Endothelial cell of umbilical vein (primary cell): Measurements from ENCODE around the gene RANBP17. TPM values are rescaled to one million over a fixed set of nuclear protein-coding genes. Genes with fewer than 3 reads are reported as not detected.

Experiments used
- BruUV-seq: library from RNA; stranded (reverse); fragments of 400-500 nt; replicated peaks from 2 replicates; lab custom pipeline; 2021; lab: Mats Ljungman, UMichigan
- CTCF ChIA-PET: fragments of 300-600, 350-600 bp; sonication (Branson Sonifier 250); formaldehyde crosslinking; loops from one replicate; lab custom pipeline; 2021; ENCODE audit warnings: antibody characterized with exemption, inconsistent platforms; lab: Charles Lee
- POLR2A ChIA-PET: fragments of 300-600, 350-600 bp; sonication (Branson Sonifier 250); formaldehyde crosslinking; loops from one replicate; lab custom pipeline; 2021; ENCODE audit warnings: antibody characterized with exemption, inconsistent platforms; lab: Charles Lee
- DNase-seq: peaks from one replicate; pipeline ENCODE4 v3.0.0-alpha.2; 2011; ENCODE audit warnings: low read depth, low spot score
- FAIRE-seq: peaks from 2 replicates; lab custom pipeline; 2011; peaks lifted over from hg19 to GRCh38; lab: Jason Lieb, UNC
- H2AFZ ChIP-seq: 2 replicates; pipeline ENCODE4 v1.6.0; 2012; ENCODE audit warnings: low read depth, low read length, control low read depth, inconsistent platforms
- H3K27ac ChIP-seq: 2 replicates; pipeline ENCODE4 v1.5.1; 2011; ENCODE audit warnings: low read depth, mild to moderate bottlenecking, control low read depth, low read length, moderate library complexity; ENCODE audit not compliant: insufficient read depth
- H3K27me3 ChIP-seq, 2 experiments: 2 replicates each; pipeline versions ENCODE4 v1.6.0 to v1.6.1; 2011; ENCODE audit warnings: low read length in 2 of 2, mixed read lengths in 1 of 2; ENCODE audit not compliant: control insufficient read depth in 2 of 2, insufficient read depth in 2 of 2
- H3K36me3 ChIP-seq, 2 experiments: 2 replicates in 1 of 2; 3 replicates in 1 of 2; pipeline ENCODE4 v1.5.1; 2011; ENCODE audit warnings: low read length in 2 of 2, mild to moderate bottlenecking in 1 of 2, moderate library complexity in 1 of 2; ENCODE audit not compliant: control insufficient read depth in 2 of 2, insufficient read depth in 2 of 2; ENCODE audit errors: extremely low read depth in 1 of 2
- H3K4me1 ChIP-seq: 3 replicates; pipeline ENCODE4 v1.5.1; 2011; ENCODE audit warnings: mild to moderate bottlenecking, low read length; ENCODE audit not compliant: control insufficient read depth, insufficient read depth; ENCODE audit errors: extremely low read depth
- H3K4me2 ChIP-seq: 2 replicates; pipeline ENCODE4 v1.6.1; 2011; ENCODE audit warnings: low read length, control low read depth, mixed read lengths; ENCODE audit not compliant: insufficient read depth
- H3K4me3 ChIP-seq, 3 experiments: fragments of 200-600 bp in 1 of 3; sonication (generic), shearing (Covaris generic) in 1 of 3; replicated peaks in 1 of 3; 2 replicates each; pipeline ENCODE4 v1.5.1; 2011 to 2016; ENCODE audit warnings: control low read depth in 3 of 3, low read length in 3 of 3, mild to moderate bottlenecking in 2 of 3, inconsistent platforms in 1 of 3, low read depth in 1 of 3, moderate library complexity in 1 of 3; ENCODE audit not compliant: insufficient read depth in 1 of 3
- H3K79me2 ChIP-seq: 2 replicates; pipeline ENCODE4 v1.6.0; 2012; ENCODE audit warnings: low read length, inconsistent platforms; ENCODE audit not compliant: control insufficient read depth, insufficient read depth
- H3K9ac ChIP-seq: replicated peaks from 2 replicates; pipeline ENCODE3; 2011; ENCODE audit warnings: low read length, control low read depth; ENCODE audit not compliant: insufficient read depth; ENCODE audit errors: extremely low read depth
- H3K9me1 ChIP-seq: replicated peaks from 3 replicates; pipeline ENCODE4 v1.6.0; 2011; ENCODE audit warnings: mild to moderate bottlenecking, low read length; ENCODE audit not compliant: control insufficient read depth, insufficient read depth; ENCODE audit errors: extremely low read depth
- H3K9me3 ChIP-seq: replicated peaks from 2 replicates; pipeline ENCODE4 v1.5.1; 2012; ENCODE audit warnings: low read length, inconsistent platforms; ENCODE audit not compliant: control insufficient read depth, insufficient read depth
- H4K20me1 ChIP-seq: replicated peaks from 2 replicates; pipeline ENCODE3; 2011; ENCODE audit warnings: mild to moderate bottlenecking, low read length; ENCODE audit not compliant: control insufficient read depth, insufficient read depth; ENCODE audit errors: extremely low read depth
- EZH2 ChIP-seq: IDR thresholded peaks from 2 replicates; pipeline ENCODE4 v1.6.1; 2012; ENCODE audit warnings: borderline replicate concordance, low read depth, mild to moderate bottlenecking, moderate library complexity, low read length, inconsistent platforms; ENCODE audit not compliant: severe bottlenecking
- FOS ChIP-seq: IDR thresholded peaks from 2 replicates; pipeline ENCODE4 v1.6.1; 2011; ENCODE audit warnings: mild to moderate bottlenecking, low read length, moderate library complexity, borderline replicate concordance; ENCODE audit not compliant: insufficient read depth
- GATA2 ChIP-seq: IDR thresholded peaks from 2 replicates; pipeline ENCODE4 v1.7.0; 2011; ENCODE audit warnings: low read depth, mild to moderate bottlenecking, moderate library complexity, mixed read lengths, low read length; ENCODE audit not compliant: insufficient read length, insufficient read depth
- JUN ChIP-seq: IDR thresholded peaks from 2 replicates; pipeline ENCODE4 v1.6.1; 2011; ENCODE audit warnings: borderline replicate concordance, low read depth; ENCODE audit not compliant: insufficient read length, insufficient read depth
- MYC ChIP-seq: IDR thresholded peaks from one replicate; pipeline ENCODE4 v1.6.1; 2011; ENCODE audit warnings: mild to moderate bottlenecking, low read depth, low read length
- POLR2A ChIP-seq: IDR thresholded peaks from 2 replicates; pipeline ENCODE4 v1.6.1; 2012; ENCODE audit warnings: low read depth, mild to moderate bottlenecking, control low read depth, low read length
- POLR2AphosphoS5 ChIP-seq: IDR thresholded peaks from 2 replicates; pipeline ENCODE4 v1.6.1; 2012; ENCODE audit warnings: low read depth, mild to moderate bottlenecking, control low read depth, low read length, moderate library complexity; ENCODE audit not compliant: insufficient read depth
- dilution Hi-C: fragments of 300-500 bp; cut with MboI; formaldehyde crosslinking; loops from one replicate; pipeline ENCODE4 v1.15.0; 2019; ENCODE audit warnings: low sequenced_read_pairs; ENCODE audit not compliant: extremely low pct_ligation_motif_present
- intact Hi-C: fragments of 100-400 bp; cut with micrococcal nuclease; formaldehyde crosslinking; loops from one replicate; pipeline ENCODE4 v1.10.0; 2022
- polyA plus RNA-seq, 4 experiments: library from polyadenylated mRNA; depleted of rRNA in 3 of 4; stranded (reverse) in 3 of 4; unstranded in 1 of 4; fragments of >200 nt; gene quantifications; 2 replicates each; pipeline versions ENCODE4 v1.2.1 to v1.2.3, GENCODE V29; 2011 to 2012; ENCODE audit warnings: missing spikeins in 1 of 4
- total RNA-seq: library from RNA; stranded (reverse); gene quantifications from 2 replicates; pipeline ENCODE4 v1.2.3, GENCODE V29; 2021
- TF ChIP-seq, protein P1 (sequence below): IDR thresholded peaks from 2 replicates; pipeline ENCODE4 v1.6.1; 2011; ENCODE audit not compliant: insufficient read depth, insufficient read length
- TF ChIP-seq, protein P2 (sequence below), 2 donors: IDR thresholded peaks; 1 replicate in 1 of 2; 2 replicates in 1 of 2; pipeline ENCODE4 v1.5.1; 2011; ENCODE audit warnings: low read length in 2 of 2, mild to moderate bottlenecking in 2 of 2, moderate library complexity in 2 of 2, control low read depth in 1 of 2, inconsistent platforms in 1 of 2, low read depth in 1 of 2; ENCODE audit not compliant: insufficient read depth in 1 of 2; ENCODE audit errors: extremely low read depth in 1 of 2

The RANBP17 gene
- total and polyA plus RNA-seq, 2 donors (not counting 3 experiments of a cell fraction or from before 2014, with no cell fraction given) = 5.6 to 13.6 TPM

DNA sequence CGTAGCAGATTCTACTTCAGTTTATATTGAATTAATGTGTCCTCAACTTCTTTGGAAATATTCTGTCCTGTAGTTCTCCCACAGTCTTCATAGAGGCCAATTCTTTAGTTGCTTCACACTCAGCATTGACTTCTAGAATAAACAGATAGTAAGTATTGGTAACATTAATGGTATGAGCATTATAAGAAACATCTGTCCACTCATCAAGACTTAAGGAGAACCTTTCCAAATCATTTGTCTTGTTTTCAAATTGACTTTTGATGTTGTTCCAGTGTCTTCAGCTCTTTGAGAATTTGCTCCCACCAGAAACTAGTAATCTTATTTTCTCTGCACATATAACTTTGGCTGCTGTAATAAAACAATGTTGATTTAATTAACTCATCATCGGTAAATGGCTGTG is 18.3 kb downstream of the RANBP17 start:
- dilution Hi-C loops (no loop called here), intact Hi-C loops (no loop called here)
- no peak overlapping the region for H3K4me3 ChIP-seq
- H3K27me3 ChIP-seq = no peaks in the 10 kb centered on the region
- no peak overlapping the region for H2AFZ ChIP-seq
- CTCF ChIA-PET = interaction anchor here (0.9 to 1.7 kb wide), 3 partner anchors 10 to 15 kb away, joined by 4 to 6 read pairs (median 4); no protein-coding TSS in a partner anchor
- peaks cover 2% of the 10 kb centered on the region for H3K9me1 ChIP-seq
- no peak for FAIRE-seq
- POLR2A ChIA-PET = no interaction called here
- no peaks in the 10 kb centered on the region for H4K20me1 ChIP-seq
- no peaks in the 10 kb centered on the region for H3K4me1 ChIP-seq
- BruUV-seq = no TSS peak
- H3K79me2 ChIP-seq = peaks cover 12% of the 10 kb centered on the region
- no peak for DNase-seq
- no peaks in the 10 kb centered on the region for H3K9me3 ChIP-seq
- H3K9ac ChIP-seq = no peak overlapping the region
- no peak overlapping the region for H3K4me2 ChIP-seq
- no peak overlapping the region for H3K27ac ChIP-seq
- TF ChIP-seq, protein P1, sequence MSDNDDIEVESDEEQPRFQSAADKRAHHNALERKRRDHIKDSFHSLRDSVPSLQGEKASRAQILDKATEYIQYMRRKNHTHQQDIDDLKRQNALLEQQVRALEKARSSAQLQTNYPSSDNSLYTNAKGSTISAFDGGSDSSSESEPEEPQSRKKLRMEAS = no peak
- no peak for TF ChIP-seq POLR2AphosphoS5
- TF ChIP-seq, protein P2, sequence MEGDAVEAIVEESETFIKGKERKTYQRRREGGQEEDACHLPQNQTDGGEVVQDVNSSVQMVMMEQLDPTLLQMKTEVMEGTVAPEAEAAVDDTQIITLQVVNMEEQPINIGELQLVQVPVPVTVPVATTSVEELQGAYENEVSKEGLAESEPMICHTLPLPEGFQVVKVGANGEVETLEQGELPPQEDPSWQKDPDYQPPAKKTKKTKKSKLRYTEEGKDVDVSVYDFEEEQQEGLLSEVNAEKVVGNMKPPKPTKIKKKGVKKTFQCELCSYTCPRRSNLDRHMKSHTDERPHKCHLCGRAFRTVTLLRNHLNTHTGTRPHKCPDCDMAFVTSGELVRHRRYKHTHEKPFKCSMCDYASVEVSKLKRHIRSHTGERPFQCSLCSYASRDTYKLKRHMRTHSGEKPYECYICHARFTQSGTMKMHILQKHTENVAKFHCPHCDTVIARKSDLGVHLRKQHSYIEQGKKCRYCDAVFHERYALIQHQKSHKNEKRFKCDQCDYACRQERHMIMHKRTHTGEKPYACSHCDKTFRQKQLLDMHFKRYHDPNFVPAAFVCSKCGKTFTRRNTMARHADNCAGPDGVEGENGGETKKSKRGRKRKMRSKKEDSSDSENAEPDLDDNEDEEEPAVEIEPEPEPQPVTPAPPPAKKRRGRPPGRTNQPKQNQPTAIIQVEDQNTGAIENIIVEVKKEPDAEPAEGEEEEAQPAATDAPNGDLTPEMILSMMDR (IDR thresholded peaks at IDR 0.05; ENCODE audit: extremely low read depth in 1 of 2, insufficient read depth in 1 of 2, low read depth in 1 of 2, low read length in 2 of 2) = no peak
- no peak for TF ChIP-seq FOS
- TF ChIP-seq JUN = no peak
- TF ChIP-seq MYC = no peak
- no peak for TF ChIP-seq POLR2A
- TF ChIP-seq GATA2 = no peak
- TF ChIP-seq EZH2 = no peak
- H3K36me3 ChIP-seq = no peaks in the 10 kb centered on the region
